ACHN (cell line): ENCODE data around the gene SEMA6A.
A peak's percentile ranks its signal among the peaks of the same experiment; 100 is the strongest.

Experiments
- DNase-seq: peaks from one replicate; pipeline ENCODE4 v3.0.0-alpha.2; 2015
- in situ Hi-C: cut with HindIII; loops from 2 replicates; pipeline ENCODE4 v1.10.0; 2017; ENCODE audit warnings: low sequenced_read_pairs, low pct_ligation_motif_present, low pct_unique_long_range_greater_than_20kb

The SEMA6A gene

DNA sequence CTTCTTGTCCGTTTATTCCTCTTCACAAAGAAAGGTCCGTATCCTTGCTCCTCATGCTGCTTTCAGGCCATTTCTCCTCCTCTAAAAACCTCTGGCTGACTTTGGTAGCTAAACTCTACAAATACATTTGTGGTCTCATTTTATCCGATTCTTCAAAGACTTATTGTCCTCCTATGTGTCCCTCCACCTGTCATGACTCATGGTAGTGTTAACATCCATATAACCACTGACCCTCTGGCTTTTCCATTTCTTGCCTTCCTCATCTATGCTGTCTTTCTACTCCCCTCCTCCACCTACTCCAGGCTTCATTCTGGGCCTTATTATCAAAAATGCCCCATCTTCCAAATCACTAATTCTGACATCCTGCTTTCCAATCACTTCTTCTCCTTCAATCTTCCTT is 4.1 kb upstream of the SEMA6A start:
- in situ Hi-C loops = no loop called here
- DNase-seq = no peak

DNA sequence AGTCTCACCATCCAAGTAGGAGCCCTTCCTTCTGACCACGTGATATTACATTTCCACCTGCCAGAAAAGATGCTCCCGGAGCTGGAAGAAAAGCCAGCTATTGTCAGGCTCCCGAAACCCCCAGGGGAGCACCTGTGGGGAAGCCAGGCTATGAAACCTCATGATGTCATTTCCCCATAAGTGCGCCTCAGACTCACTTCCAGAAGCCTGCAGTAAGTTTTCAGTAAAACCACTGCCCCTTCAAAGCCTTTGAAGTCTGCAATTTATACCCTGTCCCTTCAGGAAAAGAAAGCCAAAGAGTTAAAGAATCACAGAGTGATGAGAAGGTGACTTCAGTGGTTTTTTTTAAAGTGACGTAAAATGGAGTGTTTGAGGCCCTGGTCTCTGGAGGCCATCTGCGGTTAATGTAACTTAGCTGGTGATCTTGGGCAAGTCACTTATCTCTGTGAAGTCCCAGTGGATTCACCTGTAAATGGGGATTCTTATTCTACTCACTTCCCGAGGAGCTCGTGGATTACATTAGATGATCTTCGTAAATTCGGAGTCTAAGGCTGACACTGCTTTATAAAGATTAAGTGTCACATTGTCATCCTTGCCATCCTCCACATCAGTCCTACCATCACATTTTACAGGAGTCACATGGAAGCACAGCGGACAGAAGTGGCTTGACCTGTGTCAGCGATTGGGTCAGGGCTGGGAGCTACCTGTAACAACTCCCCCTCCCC is 2.6 kb upstream of the SEMA6A start:
- DNase-seq = no peak
- in situ Hi-C loops = no loop called here

DNA sequence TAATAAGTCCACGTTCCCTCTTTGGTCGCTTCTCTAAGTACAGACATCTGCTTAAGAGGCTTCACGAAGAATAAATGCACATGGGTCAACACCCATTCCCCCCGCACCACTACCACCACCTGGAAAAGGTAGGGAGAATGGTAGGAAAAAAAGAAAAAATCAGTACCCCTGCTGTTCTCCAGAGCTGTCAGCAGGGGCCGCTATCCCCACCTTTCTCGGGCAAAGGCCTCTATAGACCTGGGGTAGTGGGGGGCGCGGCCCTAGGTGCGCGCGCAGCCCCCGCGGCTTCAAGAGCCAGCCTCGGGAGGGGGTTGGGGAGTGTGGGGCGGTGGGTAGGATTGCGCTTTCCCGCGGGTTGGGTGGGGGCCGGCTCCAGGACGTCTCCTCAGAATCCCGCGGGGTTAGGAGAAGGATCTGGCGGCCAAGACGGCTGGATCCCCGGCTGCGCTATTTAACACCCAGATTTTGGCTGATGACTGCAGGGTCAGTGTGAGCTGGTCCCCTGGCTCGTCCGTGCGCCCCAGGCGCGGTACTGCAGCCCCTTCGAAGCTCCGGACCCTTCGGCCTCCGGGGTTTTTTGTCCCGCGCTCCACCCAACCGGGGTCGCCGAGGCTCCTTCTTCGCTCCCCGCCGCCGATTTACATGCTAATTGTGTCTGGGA is 1.6 kb upstream of the SEMA6A start:
- DNase-seq = peak; percentile 79
- in situ Hi-C loops = no loop called here

DNA sequence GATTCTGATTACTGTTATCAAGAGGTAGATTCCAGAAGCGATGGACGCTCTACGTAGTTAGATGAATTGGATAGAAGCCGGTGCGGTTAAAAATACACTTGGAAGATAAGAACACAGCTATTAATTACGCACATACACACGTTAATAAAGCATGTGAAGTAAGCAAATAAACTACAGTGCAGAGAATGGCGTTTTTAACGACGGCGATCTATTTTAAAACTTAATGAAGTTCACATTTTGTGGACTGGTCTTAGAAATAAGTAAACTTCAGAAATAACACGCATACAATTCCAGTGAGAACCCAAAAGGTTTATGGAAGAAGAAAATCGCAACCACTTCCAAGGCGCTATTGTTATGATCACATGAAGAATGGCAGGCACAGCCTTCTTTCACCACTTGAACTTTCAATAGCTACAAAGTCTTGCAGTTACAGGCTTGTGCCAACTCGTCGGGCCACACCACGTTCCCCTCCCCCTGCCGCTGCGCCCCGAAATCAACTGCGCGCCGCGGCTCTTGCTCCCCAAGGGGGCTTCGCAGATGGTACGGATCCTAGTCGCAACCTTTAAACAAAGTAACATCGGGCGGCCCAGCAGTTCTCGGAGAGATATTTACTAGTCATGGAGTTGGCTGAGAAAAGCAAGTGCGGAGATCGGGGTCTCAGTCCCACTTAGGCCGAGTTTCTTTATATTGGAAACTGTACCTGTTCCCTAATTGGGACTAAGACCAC is 866 bp upstream of the SEMA6A start:
- DNase-seq = peak; percentile 37
- in situ Hi-C loops = no loop called here

DNA sequence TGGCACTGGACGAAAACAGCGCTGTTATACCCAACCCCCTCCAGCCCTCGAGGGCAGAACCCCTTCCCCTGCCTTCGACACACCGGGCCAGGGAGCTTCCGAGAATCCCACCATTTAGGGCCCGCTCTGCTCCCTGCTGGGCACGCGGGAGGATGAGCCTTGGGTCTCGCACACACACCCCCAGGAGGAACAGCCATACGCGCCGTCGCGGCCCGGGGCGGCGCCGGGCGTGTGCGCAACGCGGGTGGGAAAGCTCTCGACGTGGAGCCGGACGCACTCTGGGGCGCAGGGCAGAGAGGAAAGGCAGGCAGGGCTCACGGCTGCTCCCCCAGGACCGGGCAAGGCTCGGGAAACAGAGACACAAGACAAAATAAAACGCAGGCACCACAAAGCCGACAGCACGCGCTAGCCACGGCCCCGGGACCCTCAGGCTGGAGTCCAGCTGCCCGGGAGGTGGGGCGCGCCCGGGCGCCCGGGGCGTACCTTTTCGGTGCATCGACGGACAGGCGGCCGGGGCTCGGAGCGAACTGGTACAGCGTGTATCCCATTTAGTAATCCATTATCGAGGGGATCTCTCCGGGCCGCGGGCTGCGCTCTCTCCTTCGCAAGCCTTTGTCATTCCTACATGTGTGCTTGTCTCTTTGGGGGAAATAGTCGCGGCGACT is 789 bp downstream of the SEMA6A start:
- DNase-seq = peak; percentile 33
- in situ Hi-C loops = no loop called here

DNA sequence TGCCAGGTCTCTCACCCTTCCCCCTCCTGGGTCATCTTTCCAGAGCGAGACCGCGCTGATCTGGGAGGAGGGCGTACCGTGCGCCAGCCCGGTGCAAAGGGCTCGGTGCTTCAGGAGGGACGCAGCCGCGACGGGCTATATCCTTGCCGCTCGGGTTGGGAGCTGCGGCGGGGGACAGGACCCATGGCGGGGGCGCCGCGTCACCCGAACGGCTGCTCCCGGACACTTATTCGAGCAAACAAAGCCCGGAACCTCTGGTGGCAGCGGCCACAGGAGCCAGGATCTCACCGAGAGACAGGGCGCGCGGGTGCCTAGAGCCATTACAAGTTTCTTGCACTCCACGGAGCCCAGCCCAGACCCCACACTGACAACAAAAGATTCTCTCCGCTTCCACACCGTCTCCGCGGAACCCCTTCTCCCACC is 1.3 kb downstream of the SEMA6A start:
- in situ Hi-C loops = no loop called here

DNA sequence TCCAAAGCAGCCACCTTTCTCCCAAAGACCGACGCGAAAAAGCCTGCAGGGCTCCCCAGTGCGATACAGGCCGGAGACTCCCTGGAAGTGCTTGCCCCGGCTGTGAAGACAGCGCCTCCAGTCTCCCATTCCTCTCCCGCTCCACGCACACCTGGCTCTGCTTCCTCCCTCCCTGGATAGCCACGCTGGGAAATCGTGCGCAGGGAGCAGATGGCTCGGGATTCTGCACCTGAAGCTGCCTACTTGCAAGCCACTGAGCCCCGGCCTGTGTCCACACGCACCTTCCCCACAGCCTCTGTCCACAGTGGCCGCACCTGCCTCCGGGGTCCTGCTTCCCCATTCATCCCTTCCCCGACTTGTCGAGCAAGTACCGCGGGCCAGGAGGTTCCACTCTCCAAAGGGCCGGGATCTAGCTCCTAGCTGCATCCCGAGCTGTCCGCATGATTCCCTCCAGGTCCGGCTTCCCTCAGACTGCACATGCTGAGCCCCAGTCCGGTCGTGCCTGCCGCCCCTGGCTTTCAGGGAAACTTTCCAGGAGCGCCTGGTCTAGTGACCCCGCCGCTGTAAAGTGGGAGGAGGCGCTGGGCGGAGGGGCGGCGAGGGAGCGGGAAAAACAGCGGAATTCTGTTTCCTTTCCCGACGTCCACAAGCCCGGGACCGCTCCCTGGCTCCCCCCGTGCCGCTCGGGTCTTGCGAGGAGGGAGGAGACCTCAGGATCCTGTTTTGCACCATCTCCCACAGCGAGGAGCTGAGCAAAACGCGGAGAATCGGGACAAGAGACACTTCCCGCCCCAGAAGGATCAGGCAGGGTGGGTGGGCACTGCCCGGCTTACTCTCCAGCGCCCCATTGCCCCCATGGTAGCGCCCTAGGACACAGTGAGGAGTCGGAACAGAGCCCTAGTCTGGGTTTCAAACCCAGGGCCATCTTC is 2.0 kb downstream of the SEMA6A start:
- DNase-seq = peak; percentile 43
- in situ Hi-C loops = no loop called here

More for the DNA sequence above, 1.3 kb downstream of the SEMA6A start:
- DNase-seq = peak; percentile 40

DNA sequence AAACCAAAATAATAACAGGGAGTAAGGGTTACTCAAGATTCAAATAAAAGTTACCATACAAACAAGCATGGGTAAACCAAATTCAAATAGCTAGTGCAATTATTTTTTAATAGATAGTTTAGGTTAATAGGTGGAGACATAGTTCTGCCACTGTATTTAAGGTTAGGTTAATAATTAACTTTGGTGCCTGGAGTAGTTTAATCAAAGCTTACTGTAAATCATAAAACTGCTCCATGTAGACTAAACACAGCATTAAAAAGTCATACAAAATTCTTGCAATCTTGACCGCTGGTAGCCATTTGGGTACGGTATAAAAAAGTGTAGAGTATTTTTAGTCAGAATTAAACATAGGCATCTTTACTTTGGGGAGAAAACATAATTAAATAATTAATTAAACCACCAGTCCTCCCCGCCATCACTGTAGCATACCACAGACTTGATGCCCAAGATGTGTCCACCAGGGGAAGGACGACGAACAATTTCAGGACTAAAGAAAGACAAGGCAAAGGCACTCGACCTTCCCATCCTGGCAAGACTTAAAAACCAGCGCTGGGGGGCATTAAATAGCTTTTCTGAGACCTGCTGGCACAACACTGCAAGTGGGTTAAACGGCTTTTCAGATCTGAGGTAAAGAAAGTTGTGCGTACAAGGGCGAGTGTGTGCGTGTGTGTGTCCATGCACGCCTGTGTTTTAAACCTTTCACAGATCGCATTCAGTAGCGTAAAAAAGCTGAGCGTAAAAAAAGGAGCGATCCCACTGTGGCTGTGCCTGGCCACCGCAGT is 2.9 kb downstream of the SEMA6A start:
- peak; percentile 62 for DNase-seq
- in situ Hi-C loops = no loop called here

DNA sequence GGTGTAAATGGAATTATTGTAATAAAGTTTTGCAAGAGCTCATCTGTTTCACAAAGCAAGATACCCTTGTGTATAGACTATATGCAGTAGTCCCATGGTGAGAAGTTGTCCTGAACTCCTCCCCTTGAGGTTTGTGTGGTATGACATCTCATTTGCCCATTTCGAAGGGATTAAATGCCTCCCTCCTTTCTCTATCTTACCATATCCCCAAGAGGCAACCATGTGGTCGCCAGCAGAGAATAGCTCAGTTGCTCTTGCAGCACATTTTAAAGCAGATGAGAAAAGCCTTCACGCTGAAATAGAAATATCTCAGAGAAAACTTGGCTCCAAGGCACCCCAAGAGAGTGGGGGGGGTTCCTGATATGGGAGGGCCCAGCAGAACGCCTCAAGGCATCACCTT is 4.6 kb downstream of the SEMA6A start:
- in situ Hi-C loops = no loop called here
- DNase-seq = no peak

DNA sequence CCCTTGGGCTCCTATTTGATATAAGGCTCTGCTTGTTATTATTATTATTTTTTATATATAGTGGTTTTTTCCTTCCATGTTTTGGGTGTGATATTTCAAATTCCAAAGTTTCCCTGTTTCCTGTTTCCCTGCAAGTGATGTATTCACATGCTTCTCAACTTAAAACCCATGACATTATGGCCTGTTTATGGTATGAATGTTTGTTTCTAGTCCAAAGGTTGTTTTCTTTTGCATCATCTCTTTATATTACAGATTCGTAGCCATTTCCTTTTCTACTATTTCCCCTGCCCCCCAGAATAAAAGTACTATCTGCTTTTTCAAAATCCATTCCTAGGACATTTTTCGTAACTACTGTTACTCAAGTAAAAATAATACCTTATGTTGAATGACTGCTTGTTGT is 7.5 kb downstream of the SEMA6A start:
- in situ Hi-C loops = no loop called here
- DNase-seq = no peak

DNA sequence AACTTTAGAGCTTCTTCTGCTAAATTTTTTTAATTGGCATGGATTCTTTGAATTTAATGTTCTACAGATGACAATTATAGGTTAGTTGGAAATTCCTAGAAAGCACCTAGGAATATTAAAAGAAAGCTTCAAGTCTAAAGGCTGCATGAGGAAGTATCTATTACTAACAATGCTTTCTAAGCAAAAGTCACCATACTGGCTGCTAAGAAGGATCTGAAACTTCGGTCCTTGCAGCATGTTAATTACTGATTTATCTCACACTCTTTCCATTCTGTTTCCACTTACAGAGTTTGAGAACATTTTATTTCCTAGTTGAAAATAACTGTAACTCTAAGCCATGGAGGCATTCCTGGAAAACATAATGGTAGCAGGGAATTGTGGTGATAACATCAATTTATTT is 8.4 kb downstream of the SEMA6A start:
- DNase-seq = no peak
- in situ Hi-C loops = no loop called here

DNA sequence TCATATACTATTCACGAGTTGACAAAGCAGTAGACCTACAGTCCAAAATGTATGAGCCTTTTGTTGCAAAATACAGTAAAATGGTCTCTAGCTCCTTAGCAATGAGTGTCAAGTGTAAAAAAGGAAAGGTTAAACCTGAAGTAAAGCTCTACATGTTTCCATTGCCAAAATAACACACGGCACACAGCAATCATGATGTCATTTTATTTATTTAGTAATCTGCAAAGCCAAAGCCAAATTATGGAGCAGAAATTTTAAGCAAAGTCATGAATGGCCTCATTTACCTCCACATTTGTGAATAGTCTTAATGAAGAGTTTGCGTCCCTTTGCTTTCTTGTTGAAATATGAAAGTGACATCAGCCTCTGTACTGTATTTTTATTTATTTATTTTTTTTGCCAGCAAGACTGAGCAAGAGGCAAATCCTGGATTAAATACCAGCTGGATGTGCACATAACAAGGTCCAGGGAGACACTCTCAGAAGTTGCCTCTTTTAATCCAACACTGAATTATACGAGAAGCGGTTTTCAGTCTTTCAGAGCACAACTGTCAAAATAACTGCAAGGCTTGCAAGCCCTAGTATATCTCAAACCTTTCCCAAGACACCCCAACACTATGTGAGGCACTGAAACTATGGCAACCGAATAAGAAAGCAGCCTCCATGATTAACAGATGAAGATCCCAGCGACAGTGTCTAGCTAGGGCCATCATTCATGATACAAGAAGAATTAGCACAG is 9.7 kb downstream of the SEMA6A start:
- DNase-seq = no peak
- in situ Hi-C loops = no loop called here

DNA sequence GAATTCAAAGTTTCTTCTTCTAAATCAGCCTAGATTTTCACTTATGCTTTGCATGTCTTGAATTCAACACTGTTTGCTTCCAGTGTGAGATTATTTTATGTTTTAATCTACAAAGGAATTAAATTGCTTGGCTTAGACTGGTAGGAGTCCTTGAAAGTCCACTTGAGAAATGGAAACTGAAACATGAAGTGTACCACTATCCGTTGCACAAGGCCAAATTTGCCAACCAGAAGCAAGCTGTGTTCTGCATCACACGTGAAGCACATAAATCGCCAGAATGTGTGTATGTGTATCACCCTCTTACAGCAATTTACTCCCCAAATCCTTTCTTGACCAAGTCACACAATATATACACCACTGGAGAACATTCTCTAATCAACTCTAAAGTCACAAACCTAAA is 10.3 kb downstream of the SEMA6A start:
- no peak for DNase-seq
- in situ Hi-C loops = no loop called here

DNA sequence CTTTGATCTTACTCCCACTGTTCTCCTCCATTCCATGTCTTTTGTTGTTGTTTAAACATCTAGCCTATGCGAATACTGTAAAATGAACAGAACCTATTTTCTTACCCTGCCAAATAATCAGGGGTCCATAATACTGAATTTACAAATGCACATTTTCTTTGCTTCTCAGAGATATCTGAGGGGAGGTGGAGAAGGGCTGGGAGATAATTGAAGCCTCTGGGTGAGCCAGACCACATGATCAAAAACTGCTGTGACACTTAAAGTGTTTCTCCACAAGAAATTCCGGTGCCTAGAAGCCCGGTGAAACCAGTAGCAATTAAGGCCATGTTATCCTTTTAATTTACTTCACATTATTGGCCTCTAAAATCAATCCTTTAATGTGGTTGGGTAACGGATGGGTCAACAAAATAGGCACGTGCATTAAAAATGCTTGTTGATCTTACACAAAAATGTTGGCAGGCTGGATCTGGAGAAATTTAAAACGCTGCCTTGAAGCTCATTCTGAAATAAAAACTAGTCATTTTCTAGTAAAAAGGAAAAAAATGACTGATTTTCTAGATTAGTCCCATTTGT is 10.8 kb downstream of the SEMA6A start:
- no peak for DNase-seq
- in situ Hi-C loops = no loop called here

DNA sequence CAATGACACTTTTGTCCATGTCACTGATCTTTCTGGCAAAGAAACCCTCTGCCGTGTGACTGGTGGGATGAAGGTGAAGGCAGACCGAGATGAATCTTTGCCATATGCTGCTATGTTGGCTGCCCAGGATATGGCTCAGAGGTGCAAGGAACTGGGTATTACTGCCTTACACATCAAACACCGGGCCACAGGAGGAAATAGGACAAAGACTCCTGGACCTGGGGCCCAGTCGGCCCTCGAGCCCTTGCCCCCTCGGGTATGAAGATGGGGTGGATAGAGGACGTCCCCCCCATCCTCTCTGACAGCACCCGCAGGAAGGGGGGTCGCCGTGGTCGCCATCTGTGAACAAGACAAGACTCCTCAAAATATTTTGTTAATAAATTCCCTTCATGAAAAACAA is 12.0 kb downstream of the SEMA6A start:
- no peak for DNase-seq
- in situ Hi-C loops = no loop called here

DNA sequence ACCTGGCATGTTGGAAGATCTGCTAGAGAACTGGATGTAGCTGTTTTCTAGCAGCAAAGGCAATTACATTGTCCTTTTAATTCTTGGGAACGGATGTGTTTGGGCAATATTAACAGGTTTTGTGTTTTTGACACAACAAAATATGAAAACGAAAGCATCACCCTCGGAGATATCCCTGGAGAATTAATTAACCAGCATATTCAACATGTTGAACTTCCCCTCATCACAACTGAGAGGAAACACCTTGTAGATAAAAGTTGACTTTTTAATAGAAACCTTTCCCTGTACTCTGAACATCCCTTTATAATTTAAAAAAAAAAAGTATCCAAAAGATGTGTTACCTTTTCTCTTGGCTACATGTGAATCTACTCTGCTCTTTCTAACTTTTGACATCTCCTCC is 13.0 kb downstream of the SEMA6A start:
- no peak for DNase-seq
- in situ Hi-C loops = no loop called here
